ENCODE data around the gene FIGN.

FIGN gene

DNA sequence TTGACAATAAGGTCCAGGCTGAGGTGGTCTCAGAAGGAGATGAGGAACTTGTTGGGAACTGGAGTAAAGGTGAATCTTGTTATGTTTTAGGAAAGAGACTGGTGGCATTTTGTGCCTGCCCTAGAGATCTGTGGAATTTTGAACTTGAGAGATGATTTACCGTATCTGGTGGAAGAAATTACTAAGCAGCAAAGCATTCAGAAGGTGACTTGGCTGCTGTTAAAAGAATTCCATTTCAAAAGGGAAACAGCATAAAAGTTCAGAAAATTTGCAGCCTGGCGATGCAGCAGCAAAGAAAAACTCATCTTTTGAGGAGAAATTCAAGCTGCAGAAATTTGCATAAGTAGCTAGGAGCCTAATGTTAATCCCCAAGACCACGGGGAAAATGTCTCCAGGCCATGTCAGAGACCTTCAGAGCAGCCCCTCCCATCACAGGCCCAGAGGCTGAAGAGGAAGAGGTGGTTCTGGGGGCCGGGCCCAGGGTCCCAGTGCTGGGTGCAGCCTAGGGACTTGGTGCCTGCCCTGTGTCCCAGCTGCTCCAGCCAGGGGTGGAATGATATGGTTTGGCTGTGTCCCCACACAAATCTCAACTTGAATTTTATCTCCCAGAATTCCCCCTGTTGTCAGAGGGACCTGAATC lies 73.5 kb downstream of the FIGN start:
- no peak for DNase-seq (ENCODE audit: low read depth in 3 of 3)

DNA sequence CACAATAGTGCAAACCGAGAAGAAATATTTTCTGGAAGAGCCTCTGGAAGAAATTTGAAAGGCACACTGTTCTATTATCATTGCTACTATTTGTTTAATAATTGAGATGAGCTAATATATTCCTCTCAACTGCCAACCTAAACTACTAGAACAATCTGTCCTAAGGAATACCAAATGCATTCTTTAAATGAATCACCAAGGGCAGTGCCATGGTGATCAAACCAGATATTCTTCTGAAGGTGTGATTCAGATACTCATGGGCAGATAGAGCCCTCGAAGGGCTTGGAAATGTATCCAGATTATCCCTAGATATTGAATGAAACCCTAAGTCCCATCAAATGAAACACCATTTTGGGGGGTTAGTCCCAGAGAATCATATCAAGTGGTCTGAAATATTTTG lies 76.6 kb downstream of the FIGN start:
- DNase-seq (ENCODE audit: low read depth in 3 of 3), result no peak

DNA sequence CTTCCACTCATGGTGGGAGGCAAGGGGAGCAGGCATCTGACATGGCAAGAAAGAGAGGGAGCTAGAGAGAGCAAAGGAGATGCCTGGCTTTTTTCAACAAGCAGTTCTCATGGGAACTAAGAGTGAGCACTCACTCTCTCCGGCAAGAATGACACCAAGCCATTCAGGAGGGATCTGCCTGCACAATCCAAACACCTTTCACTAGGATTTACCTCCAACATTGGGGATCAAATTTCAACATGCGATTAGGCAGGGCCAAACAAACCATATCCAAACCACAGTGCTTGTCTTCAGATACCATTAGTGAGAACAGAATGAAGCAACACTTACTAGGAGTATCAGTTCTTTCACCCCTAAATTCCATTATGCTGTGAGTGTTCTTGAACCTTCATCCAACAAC lies 77.3 kb downstream of the FIGN start:
- DNase-seq (ENCODE audit: low read depth in 3 of 3), result no peak

GRCh38 chr2:163657281-163657656 lies 78.5 kb downstream of the FIGN start:
- DNase-seq (ENCODE audit: low read depth in 3 of 3), result no peak

- no peak for DNase-seq (ENCODE audit: low read depth in 3 of 3)
Measured at GRCh38 chr2:163656622-163657280, 79.1 kb downstream of the FIGN start.

DNA sequence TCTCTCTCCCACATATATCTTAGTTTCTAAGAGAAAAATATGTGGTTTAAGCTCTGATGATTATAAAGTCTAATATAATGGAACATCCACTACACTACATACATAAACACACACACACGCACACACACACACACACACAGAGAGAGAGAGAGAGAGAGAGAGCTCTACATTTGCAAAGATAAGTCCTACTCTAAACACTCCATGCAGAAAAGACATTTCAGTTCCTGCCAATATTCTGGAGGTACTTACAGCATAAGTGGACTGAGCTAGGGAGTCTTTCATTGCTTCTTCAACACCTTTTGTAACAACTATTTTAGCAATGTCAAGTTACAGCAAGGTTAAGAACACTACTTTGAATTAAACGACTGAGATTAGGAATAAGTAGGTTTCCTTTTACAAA lies 80.1 kb downstream of the FIGN start:
- no peak for DNase-seq (ENCODE audit: low read depth in 3 of 3)

GRCh38 chr2:163652751-163653150 lies 83.1 kb downstream of the FIGN start:
- no peak for DNase-seq (ENCODE audit: low read depth in 3 of 3)

DNA sequence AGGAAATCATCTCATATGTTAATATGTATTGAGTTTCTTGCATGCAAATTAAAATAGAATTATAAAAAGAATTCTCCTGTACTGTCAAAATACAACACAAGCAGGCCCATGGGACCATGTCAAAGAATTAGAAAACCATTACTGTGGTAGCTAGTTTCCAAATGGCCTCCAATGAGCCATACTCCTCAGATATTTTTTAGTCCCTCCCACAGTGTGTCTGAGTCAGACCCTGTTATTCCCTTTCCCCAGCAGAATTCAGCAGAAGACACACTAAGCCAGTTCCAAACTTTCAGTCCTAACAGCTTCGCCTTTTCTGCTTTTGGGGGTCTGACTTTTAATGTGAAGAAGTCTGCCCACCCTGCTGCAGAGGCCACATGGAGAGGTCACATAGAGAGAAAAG lies 86.7 kb downstream of the FIGN start:
- no peak for DNase-seq (ENCODE audit: low read depth in 3 of 3)

- DNase-seq (ENCODE audit: low read depth in 3 of 3), result no peak
Measured at GRCh38 chr2:163647300-163647699, 88.5 kb downstream of the FIGN start.

DNA sequence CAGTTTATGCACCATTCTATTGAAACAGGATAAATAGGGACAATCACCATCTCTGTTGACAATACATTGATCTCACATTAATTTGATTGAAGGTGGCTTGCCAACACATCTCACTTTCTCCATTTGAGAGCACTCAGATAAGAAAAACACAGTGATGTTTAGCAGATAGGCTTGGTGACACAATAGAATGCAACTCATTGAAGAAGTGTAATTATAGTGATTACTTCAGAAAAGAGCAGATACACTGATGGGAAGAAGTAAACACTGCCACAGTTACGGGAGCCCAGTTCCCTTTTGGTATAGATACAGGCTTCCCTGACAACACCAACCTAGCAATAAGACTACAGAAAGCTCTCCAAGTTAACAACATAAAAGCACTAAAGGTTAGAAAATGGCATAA lies 89.1 kb downstream of the FIGN start:
- DNase-seq (ENCODE audit: low read depth in 3 of 3), result no peak

DNA sequence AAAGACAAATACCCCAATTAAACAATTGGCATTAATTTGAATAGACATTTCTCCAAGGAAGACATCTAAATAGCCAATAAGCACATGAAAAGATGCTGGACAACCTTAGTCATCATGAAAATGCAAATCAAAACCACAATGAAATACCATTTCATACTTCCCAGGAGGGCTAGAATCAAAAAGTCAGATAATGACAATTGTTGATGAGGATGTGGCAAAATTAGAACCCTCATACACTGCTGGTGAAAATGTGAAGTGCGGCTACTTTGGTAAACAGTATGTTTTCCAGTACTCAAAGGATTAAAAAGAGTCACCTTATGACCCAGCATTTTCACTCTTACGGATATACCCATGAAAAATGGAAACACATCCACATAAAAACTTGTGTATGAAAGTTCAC lies 91.6 kb downstream of the FIGN start:
- no peak for DNase-seq (ENCODE audit: low read depth in 3 of 3)

GRCh38 chr2:163641986-163642385 lies 93.8 kb downstream of the FIGN start:
- DNase-seq (ENCODE audit: low read depth in 3 of 3), result no peak

GRCh38 chr2:163640542-163641193 lies 95.1 kb downstream of the FIGN start:
- DNase-seq (ENCODE audit: low read depth in 3 of 3), result no peak

GRCh38 chr2:163637871-163638270 lies 97.9 kb downstream of the FIGN start:
- DNase-seq (ENCODE audit: low read depth in 3 of 3), result no peak

DNA sequence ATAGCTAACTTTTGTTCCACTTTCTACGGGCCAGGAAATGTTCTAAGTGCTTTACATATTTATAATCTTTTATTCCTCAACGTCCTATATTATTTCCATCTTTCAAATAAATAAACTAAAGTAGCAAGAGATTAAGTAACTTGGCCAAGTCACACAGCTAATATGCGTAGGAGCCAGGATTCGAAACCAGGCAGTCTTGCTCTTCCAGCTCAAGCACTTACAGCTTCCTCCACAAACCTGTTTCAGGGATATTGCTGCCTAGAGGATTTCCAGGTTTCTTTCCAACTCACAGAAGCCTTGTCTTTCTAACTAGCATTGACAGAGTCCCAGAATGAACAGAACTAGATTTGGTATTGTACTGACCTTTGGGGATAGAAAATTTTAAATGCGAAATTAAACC lies 102.5 kb downstream of the FIGN start:
- DNase-seq (ENCODE audit: low read depth in 3 of 3), result no peak

- DNase-seq (ENCODE audit: low read depth in 3 of 3), result no peak
Measured at GRCh38 chr2:163630836-163631235, 105.0 kb downstream of the FIGN start.

DNA sequence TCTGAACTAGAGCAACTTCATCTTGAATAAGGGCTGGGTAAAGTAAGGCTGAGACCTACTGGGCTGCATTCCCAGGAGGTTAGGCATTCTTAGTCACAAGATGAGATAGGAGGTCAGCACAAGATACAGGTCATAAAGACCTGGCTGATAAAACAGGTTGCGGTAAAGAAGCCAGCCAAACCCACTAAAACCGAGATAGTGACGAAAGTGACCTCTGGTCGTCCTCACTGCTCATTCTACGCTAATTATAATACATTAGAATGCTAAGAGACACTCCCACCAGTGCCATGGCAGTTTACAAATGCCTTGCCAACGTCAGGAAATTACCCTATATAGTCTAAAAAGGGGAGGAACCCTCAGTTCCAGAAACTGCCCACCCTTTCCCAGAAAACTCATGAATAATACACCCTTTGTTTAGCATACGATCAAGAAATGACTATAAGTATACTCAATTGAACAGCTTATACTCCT lies 109.1 kb downstream of the FIGN start:
- DNase-seq (ENCODE audit: low read depth in 3 of 3), result no peak

GRCh38 chr2:163626208-163626607 lies 109.6 kb downstream of the FIGN start:
- DNase-seq (ENCODE audit: low read depth in 3 of 3), result no peak

- DNase-seq (ENCODE audit: low read depth in 3 of 3), result no peak
Measured at GRCh38 chr2:163625632-163626031, 110.2 kb downstream of the FIGN start.

DNA sequence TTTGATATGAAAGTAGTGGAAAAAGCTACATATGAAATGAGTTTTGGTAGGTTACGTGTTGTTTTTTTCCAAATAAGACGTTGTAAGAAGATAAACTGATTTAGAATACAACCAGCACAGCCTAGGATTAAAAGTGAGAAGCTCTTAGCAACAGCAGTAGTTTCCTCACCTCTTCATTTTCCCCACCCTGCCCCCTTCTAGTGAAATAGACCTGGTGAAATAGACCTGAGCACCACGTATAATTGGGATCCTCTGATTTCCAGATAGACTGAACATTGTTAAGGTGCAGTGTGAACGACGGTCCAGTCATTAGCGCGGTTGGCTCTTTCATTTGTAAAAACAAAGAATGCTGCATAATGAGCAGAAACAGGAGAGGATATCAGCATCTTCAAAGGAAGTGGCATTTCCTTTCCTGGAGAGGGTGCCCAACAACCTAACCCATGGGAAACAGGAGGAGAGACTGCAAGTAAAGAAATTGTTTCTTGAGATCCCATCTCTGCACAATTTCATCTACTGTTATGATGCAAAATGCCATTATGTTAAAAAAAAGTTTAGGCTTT lies 114.3 kb downstream of the FIGN start:
- DNase-seq (ENCODE audit: low read depth in 3 of 3), result no peak

DNA sequence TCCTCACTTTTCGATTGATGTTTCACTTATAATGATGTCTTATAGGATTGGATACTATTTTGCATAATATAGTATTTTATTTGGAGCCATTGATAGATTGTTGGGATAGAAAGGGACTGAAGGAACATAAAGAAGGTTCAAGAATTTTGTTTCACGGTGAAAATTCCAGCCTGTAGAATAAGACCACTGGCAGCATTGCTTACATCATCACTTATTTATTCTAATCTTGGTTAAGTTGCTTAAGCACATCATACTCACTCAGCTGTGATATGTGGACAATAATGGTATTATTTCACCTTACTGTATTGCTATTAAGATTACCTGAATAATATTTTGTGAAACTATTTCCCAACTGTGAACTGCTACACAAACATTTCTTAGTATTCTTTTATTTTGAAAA lies 118.3 kb downstream of the FIGN start:
- no peak for DNase-seq (ENCODE audit: low read depth in 3 of 3)

GRCh38 chr2:163613266-163613731 lies 122.5 kb downstream of the FIGN start:
- no peak for DNase-seq (ENCODE audit: low read depth in 3 of 3)

GRCh38 chr2:163612332-163612731 lies 123.5 kb downstream of the FIGN start:
- DNase-seq (ENCODE audit: low read depth in 3 of 3), result no peak
